ENCODE results near the gene CCL25. TPM values are rescaled to one million over a fixed set of nuclear protein-coding genes. Genes with fewer than 3 reads are reported as not detected.

CCL25 gene
- total RNA-seq, 4 donors from 2014 or later: not detected

DNA sequence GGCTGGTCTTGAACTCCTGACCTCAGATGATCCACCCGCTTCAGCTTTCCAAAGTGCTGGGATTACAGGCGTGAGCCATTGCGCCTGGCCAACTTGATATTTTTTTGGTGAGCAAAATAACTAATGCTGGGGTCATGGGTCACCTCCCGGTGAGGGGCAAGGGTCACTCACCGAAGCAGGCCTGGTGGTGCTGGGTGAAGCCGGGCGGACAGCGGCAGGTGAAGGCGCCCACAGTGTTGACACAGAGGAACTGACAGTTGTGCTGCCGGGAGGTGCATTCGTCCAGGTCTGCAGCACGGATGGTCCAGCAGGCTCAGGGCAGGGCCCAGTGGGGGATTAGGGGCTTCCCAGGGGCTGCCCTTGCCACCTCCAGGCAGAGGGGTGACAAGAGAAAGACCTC lies 28.3 kb downstream of the CCL25 start:
- in situ Hi-C loops (cut with MboI; ENCODE audit: low pct_ligation_motif_present in 1 of 4, low pct_unique_long_range_greater_than_20kb in 1 of 4, low sequenced_read_pairs in 3 of 4): no loop called here
- intact Hi-C loops (cut with DNase I; ENCODE audit: low total_unique reads): no loop called here
- TF ChIP-seq POLR2AphosphoS5 (IDR thresholded peaks at IDR 0.05): no peak
- TF ChIP-seq, protein P1, sequence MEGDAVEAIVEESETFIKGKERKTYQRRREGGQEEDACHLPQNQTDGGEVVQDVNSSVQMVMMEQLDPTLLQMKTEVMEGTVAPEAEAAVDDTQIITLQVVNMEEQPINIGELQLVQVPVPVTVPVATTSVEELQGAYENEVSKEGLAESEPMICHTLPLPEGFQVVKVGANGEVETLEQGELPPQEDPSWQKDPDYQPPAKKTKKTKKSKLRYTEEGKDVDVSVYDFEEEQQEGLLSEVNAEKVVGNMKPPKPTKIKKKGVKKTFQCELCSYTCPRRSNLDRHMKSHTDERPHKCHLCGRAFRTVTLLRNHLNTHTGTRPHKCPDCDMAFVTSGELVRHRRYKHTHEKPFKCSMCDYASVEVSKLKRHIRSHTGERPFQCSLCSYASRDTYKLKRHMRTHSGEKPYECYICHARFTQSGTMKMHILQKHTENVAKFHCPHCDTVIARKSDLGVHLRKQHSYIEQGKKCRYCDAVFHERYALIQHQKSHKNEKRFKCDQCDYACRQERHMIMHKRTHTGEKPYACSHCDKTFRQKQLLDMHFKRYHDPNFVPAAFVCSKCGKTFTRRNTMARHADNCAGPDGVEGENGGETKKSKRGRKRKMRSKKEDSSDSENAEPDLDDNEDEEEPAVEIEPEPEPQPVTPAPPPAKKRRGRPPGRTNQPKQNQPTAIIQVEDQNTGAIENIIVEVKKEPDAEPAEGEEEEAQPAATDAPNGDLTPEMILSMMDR (IDR thresholded peaks at IDR 0.05): no peak
- TF ChIP-seq EP300 (IDR thresholded peaks at IDR 0.05; ENCODE audit: low read depth): no peak
- TF ChIP-seq POLR2A (IDR thresholded peaks at IDR 0.05): no peak

DNA sequence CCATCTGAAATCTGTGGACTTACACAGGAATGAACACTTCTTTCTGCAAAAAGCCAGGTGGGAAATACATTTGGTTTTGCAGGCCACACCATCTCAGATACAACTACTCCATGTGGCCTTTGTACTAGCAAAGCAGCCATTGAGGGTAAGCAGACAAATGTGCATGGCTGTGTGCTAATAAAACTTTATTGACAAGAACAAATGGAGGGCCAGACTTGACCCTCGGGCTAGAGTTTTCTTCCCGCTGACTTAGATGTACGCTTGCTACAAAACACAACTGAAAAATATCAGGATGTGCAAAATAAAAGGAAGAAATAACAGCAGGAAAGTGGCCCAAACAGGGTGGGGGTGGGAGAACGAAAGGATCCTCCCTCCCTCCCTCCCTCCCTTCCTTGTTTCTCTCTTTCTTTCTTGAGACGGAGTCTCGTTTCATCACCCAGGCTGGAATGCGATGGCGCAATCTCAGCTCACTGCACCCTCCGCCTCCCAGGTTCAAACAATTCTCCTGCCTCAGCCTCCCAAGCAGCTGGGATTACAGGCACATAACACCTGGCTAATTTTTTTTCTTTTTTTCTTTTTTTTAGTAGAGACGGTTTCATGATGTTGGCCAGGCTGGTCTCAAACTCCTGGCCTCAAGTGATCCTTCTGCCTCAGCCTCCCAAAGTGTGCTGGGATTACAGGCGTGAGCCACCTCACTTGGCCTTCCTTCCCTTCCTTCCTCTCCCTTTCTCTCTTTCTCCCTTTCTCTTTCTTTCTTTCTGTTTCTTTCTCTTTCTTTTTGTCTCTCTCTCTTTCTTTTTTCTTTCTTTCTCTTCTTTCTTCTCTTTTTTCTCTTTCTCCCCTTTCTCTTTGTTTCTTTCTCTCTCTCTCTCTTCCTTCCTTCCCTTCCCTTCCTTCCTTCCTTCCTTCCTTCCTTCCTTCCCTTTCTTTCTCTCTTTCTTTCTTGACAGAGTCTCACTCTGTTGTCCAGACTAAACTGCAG lies 29.3 kb downstream of the CCL25 start:
- H3K4me3 ChIP-seq: no peak overlapping the region
- intact Hi-C loops (cut with DNase I; ENCODE audit: low total_unique reads) (no loop called here), in situ Hi-C loops (cut with MboI; ENCODE audit: low pct_ligation_motif_present in 1 of 4, low pct_unique_long_range_greater_than_20kb in 1 of 4, low sequenced_read_pairs in 3 of 4) (no loop called here)
- no peak overlapping the region for H3K27ac ChIP-seq
- H3K4me1 ChIP-seq: no peaks in the 10 kb centered on the region
- 86 to 89% methylated on average over 8 to 11 of the region's 11 CpGs for WGBS, 2 donors (ENCODE audit: low coverage in 1 of 2)
- no peaks in the 10 kb centered on the region for H3K36me3 ChIP-seq
- TF ChIP-seq POLR2AphosphoS5 (IDR thresholded peaks at IDR 0.05) (no peak), POLR2A (IDR thresholded peaks at IDR 0.05) (no peak), EP300 (IDR thresholded peaks at IDR 0.05; ENCODE audit: low read depth) (no peak)
- TF ChIP-seq, protein P1 (IDR thresholded peaks at IDR 0.05): no peak
- H3K27me3 ChIP-seq: no peaks in the 10 kb centered on the region
- H3K9me3 ChIP-seq: no peaks in the 10 kb centered on the region
- DNase-seq: no peak

More for the DNA sequence above, 28.3 kb downstream of the CCL25 start:
- Histone ChIP-seq H3K36me3 (no peaks in the 10 kb centered on the region), H3K4me1 (no peaks in the 10 kb centered on the region), H3K4me3 (no peak overlapping the region), H3K27me3 (no peaks in the 10 kb centered on the region), H3K9me3 (no peaks in the 10 kb centered on the region), H3K27ac (no peak overlapping the region)
- WGBS, 2 donors (ENCODE audit: low coverage in 1 of 2): 77 to 85% methylated on average over 6 to 12 of the region's 12 CpGs
- no peak for DNase-seq

DNA sequence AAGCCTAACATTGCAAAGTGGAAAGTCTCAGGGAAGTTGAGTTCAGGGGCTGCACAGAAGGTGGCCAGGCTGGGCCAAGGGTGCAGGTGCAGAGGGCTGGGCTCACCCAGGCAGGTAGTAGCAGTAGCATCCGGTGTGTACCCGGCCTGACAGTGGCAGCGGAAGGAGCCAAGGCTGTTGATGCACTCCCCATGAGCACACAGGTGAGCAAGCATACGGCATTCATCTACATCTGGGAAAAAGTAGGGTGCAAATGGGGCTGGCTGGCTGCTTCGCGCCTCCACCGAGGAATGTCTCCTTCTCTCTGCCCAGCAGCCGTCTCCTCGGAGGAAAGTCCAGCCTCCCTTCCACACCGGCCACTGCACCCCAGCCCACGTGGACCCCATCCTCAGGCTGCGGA lies 30.6 kb downstream of the CCL25 start:
- H3K9me3 ChIP-seq: no peaks in the 10 kb centered on the region
- TF ChIP-seq POLR2A (IDR thresholded peaks at IDR 0.05) (no peak), EP300 (IDR thresholded peaks at IDR 0.05; ENCODE audit: low read depth) (no peak), POLR2AphosphoS5 (IDR thresholded peaks at IDR 0.05) (no peak)
- TF ChIP-seq, protein P1 (IDR thresholded peaks at IDR 0.05): no peak
- H3K27ac ChIP-seq: no peak overlapping the region
- no peaks in the 10 kb centered on the region for H3K36me3 ChIP-seq
- no peaks in the 10 kb centered on the region for H3K4me1 ChIP-seq
- no peaks in the 10 kb centered on the region for H3K27me3 ChIP-seq
- in situ Hi-C loops (cut with MboI; ENCODE audit: low pct_ligation_motif_present in 1 of 4, low pct_unique_long_range_greater_than_20kb in 1 of 4, low sequenced_read_pairs in 3 of 4) (no loop called here), intact Hi-C loops (cut with DNase I; ENCODE audit: low total_unique reads) (no loop called here)
- no peak overlapping the region for H3K4me3 ChIP-seq
- DNase-seq: no peak
- WGBS, 2 donors (ENCODE audit: low coverage in 1 of 2): 87% methylated on average over 12 of the region's 12 CpGs; no CpG with 5 or more reads in 1 of the 2 donors

DNA sequence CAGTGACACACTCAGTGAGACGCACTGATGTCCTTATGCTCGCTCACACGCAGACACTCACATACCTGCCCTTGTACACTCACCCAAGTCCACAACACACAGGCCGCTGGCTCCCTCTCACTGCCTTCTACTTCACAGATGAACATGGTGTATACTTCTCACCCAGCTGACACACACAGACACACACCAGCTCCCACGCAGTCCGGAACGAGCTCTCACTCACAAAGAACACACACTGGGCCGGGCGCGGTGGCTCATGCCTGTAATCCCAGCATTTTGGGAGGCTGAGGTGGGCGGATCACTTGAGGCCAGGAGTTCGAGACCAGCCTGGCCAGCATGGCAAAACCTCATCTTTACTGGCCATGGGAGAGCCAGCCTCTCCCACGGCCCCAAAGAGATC lies 31.6 kb downstream of the CCL25 start:
- 88% methylated on average over 13 of the region's 13 CpGs; no CpG with 5 or more reads in 1 of the 2 donors for WGBS, 2 donors (ENCODE audit: low coverage in 1 of 2)
- DNase-seq: no peak
- Histone ChIP-seq H3K27ac (no peak overlapping the region), H3K27me3 (no peaks in the 10 kb centered on the region), H3K36me3 (no peaks in the 10 kb centered on the region), H3K4me1 (no peaks in the 10 kb centered on the region), H3K4me3 (no peak overlapping the region), H3K9me3 (no peaks in the 10 kb centered on the region)
- intact Hi-C loops (cut with DNase I; ENCODE audit: low total_unique reads) (no loop called here), in situ Hi-C loops (cut with MboI; ENCODE audit: low pct_ligation_motif_present in 1 of 4, low pct_unique_long_range_greater_than_20kb in 1 of 4, low sequenced_read_pairs in 3 of 4) (no loop called here)
- TF ChIP-seq EP300 (IDR thresholded peaks at IDR 0.05; ENCODE audit: low read depth): no peak
- no peak for TF ChIP-seq POLR2AphosphoS5 (IDR thresholded peaks at IDR 0.05)
- TF ChIP-seq POLR2A (IDR thresholded peaks at IDR 0.05): no peak

All from transverse colon (tissue), 4 donors.